A204.1 (cell line): Measurements from ENCODE around the gene TEX22.

Experiments used
- FAIRE-seq: peaks from 2 replicates; lab custom pipeline; 2012; peaks lifted over from hg19 to GRCh38; lab: Jason Lieb, UNC

The TEX22 gene

GRCh38 chr14:105366386-105367074 lies 31.8 kb upstream of the TEX22 start:
- no peak for FAIRE-seq

GRCh38 chr14:105367116-105368031 lies 31.0 kb upstream of the TEX22 start:
- no peak for FAIRE-seq

DNA sequence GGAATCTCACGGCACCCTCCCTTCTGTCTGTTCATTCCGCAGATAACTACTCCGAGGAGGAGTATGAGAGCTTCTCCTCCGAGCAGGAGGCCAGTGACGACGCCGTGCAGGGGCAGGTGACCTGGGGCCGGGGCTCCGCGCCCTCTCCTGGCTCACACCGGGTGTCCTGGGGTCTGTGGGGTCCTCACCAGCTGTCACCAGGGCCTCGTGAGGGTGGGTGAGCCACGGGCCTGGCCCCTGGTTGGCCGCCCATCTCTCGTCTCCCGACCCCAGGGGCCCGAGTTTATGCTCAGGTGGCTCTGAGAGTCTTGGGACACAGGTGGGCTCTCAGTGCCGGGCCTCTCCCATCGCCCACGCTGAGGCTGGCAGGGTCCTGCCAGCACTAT lies 30.3 kb upstream of the TEX22 start:
- FAIRE-seq = no peak

DNA sequence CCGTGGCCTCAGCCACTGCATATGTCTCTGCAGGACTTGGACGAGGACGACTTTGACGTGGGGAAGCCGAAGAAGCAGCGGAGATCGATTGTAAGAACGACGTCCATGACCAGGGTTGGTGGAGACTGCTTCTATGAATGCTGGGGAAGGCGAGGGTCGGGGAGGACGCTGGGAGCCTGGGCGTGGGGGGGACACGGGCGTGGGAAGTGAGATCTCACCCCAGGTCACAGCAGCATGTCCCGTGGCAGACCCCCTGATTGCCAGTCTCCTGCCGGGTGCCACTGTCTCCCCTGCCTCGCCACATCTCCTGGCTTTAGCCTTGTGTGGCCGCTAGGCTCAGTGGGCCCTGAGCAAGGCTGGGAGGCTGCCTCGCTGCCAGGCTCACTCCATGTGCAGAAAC lies 29.9 kb upstream of the TEX22 start:
- no peak for FAIRE-seq

- no peak for FAIRE-seq
Observed at GRCh38 chr14:105368910-105369652, 29.3 kb upstream of the TEX22 start.

DNA sequence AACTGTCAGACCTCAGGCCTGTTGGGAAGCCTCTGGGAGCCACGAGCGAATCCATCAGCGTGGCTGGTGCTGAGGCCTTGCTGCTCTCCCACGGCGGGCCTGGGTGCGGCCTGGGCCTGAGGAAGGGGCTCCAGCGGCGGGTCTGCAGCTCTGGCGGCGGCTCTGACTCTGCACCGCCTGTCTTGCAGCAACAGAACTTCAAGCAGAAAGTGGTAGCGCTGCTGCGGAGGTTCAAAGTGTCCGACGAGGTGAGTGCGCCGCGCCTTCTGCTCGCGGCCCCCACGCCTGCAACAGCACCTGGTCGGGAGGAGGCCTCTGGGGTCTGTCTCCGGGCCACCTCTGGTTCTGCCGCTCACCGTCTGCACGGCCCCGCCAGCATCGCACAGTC lies 28.7 kb upstream of the TEX22 start:
- no peak for FAIRE-seq

DNA sequence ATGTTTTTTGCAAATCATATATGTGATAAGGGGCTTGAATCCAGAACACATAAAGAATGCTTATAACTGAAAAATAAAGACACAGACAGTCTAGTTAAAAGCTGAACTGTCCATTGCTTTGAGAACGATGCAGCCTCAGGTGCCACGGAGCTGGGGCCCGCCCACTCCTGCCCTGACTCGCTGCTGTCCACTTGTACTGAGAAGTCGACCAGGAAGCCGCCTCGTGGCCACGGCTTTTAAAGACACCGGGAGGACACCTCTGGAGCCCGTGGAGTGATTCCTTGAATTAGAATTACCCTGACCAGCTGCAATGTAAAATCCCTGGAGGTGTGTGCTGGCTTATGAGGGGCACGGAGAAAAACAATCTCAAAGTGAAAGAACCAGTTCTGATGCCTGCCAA lies 23.9 kb upstream of the TEX22 start:
- no peak for FAIRE-seq

DNA sequence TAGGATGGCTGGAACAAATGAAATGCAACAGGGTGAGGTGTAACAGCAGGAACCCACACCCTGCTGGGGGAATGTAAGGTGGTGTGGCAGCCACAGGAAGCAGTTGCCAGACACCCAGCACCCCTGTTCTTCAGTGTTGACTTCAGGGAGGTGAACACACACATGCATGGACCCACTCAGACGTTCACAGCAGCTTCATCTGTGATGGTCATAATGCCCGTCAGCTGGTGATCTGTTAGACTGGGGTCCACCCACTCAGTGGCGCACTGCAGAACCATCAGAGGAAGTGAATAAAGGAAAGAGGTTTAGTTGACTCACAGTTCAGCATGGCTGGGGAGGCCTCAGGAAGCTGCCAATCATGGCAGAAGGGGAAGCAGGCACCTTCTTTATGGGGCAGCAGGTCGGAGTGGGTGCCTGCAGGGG lies 22.7 kb upstream of the TEX22 start:
- FAIRE-seq = no peak

DNA sequence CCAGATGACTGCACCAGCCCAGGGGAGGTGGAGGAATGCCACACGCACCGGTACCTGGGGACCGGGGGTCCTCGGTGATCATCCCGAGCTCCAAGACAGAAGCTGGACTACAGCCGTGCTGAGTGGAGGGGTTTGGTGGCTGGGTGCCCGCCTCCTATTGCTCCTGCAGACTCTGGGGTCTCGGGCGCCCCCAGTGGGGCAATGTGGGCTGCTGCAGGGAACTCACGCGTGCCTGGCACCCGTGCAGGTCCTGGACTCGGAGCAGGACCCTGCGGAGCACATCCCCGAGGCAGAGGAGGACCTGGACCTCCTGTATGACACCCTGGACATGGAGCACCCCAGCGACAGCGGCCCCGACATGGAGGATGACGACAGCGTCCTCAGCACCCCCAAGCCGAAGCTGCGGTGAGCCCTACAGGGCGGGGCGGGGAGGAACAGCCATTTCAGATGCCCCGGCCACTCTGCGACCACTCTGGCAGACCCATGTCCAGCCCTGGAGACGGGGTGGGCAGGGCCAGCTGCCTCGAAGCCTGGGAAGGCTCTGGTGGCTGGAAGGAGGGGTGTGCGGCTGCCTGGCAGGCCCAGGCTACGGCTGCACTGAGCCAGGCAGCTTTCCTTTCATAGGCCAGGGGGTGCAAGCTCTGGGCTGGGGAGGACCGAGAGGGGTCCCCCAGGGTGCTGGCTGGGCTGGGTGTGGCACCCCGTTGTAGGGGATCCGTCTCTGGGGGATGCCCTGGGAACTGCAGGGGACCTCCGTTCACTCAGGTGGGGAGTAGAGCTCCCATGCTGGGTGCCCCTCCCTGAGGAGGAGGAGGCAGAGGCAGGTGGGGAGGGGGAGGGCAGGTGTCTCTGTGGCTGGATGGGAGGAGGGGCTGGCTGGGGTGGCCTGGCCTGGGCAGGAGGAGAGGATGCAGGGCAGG lies 21.6 kb upstream of the TEX22 start:
- FAIRE-seq = no peak

DNA sequence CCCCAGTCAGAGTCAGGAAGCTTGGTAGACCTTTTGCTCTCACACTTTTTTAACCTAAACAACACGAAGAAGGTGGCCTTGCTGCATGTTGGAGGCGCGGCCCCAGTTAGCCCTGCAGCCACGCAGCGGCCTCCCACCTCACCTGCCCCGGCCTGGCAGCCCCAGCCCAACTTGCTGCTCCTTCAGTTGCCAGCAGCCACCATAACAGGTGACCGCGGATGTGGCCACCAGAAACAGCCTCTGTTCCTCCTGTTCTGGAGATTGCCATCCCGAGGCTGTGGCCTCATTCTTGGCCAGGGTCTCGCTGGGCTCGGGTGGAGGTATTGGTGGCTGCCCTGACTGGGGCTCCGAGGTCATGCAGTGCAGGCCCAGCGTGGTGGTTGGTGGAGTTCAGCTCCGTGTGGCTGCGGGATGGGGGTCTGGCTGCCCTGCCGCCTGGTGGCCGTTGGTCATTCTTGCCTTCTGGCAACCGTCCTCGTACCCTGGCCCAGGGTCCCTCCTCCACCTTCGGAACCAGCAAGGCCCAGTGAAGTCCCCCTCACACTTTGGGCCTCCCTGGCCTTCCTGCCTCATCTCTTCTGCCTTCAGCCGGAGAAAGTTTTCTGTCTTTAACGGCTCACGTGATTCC lies 20.7 kb upstream of the TEX22 start:
- FAIRE-seq = no peak

DNA sequence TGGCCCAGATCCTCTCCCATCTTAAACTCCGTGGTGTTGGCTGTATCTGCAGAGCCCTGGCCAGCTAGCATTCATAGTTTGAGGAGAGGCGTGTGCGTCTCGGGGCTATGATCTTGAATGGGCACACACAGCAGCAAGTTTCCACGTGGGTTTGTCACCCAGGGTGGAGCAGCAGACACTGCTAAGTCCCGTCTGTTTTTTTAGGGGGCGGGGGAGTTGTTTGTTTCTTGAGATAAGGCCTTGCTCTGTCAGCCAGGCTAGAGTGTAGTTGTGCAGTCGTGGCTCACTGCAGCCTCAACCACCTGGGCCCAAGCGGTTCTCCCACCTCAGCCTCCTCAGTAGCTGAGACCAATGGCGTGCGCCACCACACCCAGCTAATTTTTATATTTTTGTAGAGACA lies 20.1 kb upstream of the TEX22 start:
- no peak for FAIRE-seq

DNA sequence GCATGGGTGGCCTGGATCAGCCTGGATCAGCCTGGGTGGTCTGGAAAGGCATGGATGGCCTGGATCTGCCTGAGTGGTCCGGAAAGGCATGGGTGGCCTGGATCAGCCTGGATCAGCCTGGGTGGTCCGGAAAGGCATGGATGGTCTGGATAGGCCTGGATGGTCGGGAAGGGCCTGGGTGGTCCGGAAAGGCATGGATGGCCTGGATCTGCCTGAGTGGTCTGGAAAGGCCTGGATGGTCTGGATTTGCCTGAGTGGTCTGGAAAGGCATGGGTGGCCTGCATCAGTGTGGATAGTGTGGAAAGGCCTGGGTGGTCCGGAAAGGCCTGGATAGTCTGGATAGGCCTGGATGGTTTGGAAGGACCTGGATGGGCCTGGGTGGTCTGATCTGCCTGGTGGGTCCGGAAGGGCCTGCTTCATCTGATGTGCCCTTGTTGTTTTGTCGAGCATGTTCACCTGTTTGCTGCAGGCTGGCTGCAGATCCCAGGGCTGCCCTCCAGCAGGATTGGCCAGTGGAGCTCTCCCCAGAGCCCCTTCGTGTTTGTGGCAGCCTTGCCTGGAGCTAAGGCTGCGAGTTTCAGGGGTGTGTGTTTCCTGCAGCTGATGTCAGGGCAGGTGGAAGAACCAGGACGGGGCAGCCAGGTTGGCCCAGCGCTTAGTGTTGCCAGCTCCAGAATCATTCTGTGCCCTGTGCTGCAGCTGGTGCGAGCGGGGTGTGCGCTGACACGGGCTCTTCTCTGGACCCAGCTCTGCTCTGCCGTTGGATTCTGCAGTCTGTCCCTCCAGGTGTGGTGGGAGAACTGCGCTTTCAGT lies 19.3 kb upstream of the TEX22 start:
- FAIRE-seq = no peak

- no peak for FAIRE-seq
Observed at GRCh38 chr14:105379946-105380345, 18.4 kb upstream of the TEX22 start.

GRCh38 chr14:105380756-105381155 lies 17.6 kb upstream of the TEX22 start:
- no peak for FAIRE-seq

DNA sequence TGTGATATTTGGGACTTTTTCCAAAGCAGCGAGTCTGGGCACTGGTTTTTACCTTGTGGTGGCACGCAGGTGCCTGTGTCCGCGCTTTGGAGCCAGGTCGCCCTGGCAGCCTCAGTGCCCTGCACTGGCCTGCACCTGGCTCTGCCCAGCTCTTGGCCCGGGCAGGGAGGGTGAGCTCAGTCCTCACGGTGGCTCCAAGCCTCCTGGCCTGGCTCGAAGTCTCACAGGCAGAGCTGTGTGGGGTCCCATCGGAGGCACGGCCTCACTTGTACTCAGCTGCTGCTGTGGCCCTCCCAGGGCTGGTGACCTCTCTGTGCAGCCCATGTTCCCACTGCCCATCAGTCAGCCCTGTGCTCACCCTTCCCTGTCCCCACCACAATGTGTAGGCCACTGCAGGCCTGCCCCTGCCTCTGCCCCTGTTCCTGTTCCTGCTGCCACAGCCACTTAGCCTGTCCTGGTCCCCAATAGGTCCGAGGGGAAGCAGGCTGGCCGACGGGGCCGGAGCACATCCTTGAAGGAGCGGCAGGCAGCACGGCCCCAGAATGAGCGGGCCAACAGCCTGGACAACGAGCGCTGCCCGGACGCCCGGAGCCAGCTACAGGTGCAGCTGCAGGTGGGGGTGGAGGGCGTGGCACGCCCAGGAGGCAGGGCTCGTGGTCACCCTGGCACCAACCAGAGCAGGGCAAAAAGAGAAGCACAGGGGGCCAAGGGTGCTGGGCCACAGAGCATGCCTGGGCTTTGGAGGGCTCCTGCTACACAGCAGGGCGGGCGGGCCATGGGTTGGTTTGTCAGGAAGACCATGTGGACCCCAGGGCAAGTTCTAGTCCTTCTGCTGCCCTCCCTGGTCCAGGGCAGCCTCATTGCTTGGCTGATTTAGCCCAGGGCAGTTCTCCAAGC lies 16.6 kb upstream of the TEX22 start:
- no peak for FAIRE-seq

DNA sequence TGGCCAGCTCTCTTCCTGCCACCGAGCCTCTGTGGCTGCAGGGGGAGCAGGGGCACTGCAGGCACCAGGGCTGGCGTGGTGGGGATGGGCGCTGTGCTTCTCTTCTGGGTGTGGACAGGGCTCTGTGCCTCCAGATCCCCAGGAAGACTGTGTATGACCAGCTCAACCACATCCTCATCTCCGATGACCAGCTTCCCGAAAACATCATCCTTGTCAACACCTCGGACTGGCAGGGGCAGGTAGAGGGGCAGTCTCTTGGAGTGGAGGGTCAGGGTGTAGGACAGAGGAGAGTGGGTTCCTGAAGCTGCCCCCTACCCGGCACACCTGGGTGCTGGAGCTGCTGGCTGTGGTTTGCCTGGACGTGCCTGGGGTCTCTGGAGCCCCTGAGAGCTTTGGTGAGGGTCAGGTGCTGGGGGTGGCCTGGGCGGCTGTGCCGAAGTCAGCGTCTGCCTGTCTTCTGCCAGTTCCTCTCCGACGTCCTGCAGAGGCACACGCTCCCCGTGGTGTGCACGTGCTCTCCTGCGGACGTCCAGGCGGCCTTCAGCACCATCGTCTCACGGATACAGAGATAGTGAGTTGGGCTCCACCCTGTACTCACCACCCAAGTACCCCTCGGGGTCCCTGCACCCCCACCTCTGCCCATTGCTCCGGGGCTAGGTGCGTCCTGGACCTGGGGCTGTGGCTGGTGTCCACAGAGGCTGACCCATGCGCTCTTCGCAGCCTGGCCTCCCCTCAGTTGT lies 15.8 kb upstream of the TEX22 start:
- FAIRE-seq = no peak

- FAIRE-seq = no peak
Observed at GRCh38 chr14:105383083-105383730, 15.1 kb upstream of the TEX22 start.

DNA sequence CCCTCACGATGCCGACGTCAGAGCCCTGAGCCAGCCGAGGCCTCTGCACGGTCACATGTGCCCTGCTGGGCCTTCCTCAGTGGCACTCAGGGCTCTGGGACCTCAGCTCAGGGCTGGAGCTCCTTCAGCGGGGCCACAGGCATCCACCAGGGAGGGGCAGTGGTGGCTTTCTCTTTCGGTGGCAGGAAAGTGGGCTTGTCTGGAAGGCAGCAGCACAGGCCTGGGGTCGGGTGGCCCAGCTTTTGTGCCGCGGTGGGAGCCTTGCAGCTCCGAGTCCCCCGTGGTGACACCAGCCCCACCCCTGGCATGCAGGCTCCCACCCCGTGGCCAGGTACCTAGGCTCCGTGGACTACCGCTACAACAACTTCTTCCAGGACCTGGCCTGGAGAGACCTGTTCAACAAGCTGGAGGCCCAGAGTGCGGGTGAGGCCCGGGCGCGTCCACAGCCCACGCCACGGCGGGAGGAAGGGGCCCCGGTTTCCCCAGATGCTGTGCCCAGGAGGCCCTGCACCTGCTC lies 14.2 kb upstream of the TEX22 start:
- no peak for FAIRE-seq
